NCI-H524 treated with DMSO at 0.1 percent for 48 hours (cell line): ENCODE measurements around the gene WNT7A.

Experiments used
- DNase-seq: peaks from one replicate; lab custom pipeline; 2025; lab: John Stamatoyannopoulos, UW

The WNT7A gene

DNA sequence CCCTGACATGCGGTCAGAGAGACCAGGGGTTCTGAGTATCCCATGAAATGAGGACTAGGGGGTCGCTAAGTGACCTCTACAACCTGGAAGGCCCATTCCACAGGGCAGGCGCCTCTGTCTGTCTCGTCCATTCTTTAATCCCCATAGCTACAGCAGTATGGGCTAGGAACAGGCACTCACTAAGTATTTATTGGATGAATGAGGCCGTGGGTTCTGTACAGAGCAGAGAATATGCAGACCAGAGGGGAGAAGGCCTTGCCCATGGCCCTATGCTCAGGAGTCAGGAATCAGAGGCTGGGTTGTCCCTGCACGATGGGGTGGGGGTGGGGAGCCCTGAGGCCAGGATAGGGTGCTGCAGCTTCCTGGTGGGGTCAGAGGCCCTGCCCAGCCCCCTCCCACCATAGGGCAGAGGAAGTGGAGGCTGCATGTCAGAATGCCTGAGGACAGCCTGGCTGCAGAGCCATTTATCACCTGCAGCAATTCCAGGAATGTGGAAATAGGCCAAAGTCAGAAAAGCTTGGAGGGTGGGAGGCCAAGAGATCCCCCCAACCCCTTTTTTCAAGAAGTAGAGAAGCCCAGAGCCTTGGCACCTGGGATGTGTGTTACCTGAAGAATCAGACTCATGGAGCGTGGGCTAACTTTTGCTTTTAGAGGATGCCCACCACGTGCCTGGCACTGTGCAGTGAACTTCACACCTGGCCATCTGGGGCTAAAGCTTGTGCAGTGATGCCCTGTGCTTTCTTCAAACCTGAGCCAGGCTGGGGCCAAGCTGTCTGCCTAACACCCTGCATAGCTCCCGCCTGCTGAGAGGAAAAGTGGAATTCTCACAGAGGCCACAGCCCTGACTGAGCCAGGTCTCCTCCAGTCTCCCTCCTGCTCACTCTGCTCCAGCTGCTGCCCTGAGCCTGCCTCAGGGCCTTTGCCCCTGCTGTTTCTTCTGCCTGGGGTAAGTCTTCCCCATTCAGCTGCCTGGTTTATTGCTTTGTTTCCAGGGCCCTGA is 109.4 kb downstream of the WNT7A start:
- no peak for DNase-seq

DNA sequence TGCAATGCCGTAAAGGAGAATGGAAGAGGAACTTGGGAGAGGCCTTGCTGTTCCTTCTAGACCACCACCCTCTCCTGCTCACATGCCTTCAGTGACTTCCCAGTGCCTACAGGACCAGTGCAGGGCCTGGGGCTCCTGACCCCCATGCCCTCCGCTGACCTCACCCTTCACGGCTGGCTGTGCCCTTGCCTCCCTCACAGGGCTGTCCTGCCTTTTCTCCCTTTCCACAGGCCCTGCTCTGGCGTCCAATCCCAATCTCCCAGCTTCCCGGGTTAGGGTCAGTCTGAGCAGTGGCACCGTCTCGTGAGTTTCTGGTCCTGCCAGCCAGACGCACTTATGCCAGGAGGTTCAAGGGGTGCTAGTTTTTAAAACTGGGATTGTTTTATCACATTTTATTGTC is 110.4 kb downstream of the WNT7A start:
- no peak for DNase-seq

DNA sequence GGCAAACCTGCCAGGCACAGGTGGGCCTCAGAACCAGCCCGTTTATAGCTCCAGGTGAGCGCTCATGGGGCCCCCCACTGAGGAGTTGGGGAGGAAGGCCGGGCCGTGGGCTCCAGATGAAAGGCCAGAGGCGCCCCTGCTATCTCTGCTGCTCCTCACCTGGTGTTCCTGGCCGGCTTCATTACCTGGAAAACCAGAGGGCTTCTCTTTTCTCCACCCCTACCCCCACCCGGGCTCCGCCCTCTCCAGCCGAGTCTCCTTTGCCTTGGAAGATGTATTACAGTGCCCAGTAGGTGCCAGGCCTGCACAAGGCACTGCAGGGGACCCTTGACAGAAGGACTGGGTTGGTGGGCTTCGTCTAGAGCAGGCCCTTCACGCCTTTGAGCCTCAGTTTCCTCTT is 111.4 kb downstream of the WNT7A start:
- DNase-seq, result no peak

DNA sequence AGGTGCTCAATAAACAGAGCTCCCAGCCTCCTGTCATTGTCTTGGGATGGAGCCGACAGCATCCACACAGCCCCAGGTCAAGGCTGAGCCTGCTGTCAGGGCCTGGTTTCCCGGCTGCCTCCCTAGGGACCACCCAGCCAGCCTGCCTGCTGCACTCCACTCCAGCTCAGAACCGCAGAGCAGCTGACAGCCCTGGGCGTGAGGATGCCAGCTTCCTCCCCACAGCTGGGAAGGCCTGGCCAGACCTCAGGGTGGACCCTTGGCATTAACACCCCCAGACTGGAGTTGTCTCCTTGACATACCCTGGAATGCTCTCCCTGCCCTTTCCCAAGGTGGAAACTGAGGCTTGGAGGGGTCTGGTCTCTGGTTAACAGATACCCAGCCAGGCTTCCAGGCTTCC is 112.0 kb downstream of the WNT7A start:
- DNase-seq, result no peak

DNA sequence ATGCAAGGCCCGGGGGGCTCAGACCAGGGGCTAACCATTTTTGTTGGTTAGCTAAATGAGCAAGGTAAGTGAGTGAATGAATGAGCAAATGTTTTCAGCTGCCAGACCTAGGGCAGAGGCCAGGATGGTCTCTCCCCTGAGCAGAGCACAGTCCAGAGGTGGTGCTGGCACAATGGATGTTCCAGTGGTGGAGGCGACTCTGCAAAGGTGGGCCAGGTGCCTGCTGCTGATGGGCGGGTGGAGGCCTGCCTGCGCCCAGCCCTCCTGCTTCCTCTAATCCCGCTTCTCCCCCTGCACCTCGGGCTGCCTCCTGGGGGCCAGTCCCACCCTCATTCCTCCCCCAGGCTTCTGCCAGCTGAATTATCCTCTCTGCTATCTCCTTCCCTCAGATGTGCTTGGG is 112.8 kb downstream of the WNT7A start:
- DNase-seq, result no peak
